Hematopoietic multipotent progenitor cell (in vitro differentiated cells): ENCODE results near the gene CHCHD5. TPM values are rescaled to one million over a fixed set of nuclear protein-coding genes. Genes with fewer than 3 reads are reported as not detected.

Experiments
- DNase-seq, 3 donors: peaks; one replicate each; pipeline ENCODE4 v3.0.0-alpha.2; 2011 to 2015; ENCODE audit warnings: low read depth in 2 of 3, low spot score in 2 of 3
- small RNA-seq: library from RNA; depleted of rRNA; stranded (forward); fragments of <200 nt; gene quantifications from one replicate; pipeline ENCODE3, GENCODE V24; 2012
- total RNA-seq: library from RNA; depleted of rRNA; stranded (reverse); fragments of >200 nt; gene quantifications from one replicate; pipeline ENCODE4 v1.2.3, GENCODE V29; 2012

The CHCHD5 gene
- total RNA-seq, 1 donor: 29.6 TPM

GRCh38 chr2:112623913-112624777, 39.7 kb downstream of the CHCHD5 start:
- DNase-seq: peak in 2 of 3 donors; percentile 73 to 85

- DNase-seq: no peak
Observed at GRCh38 chr2:112625474-112626114, 41.2 kb downstream of the CHCHD5 start.

GRCh38 chr2:112626604-112627059, 42.2 kb downstream of the CHCHD5 start:
- DNase-seq: peak in 2 of 3 donors; percentile 90 to 95

GRCh38 chr2:112627060-112628040, 42.9 kb downstream of the CHCHD5 start:
- peak in 2 of 3 donors; percentile 32 to 61 for DNase-seq

- no peak for DNase-seq
Observed at GRCh38 chr2:112629224-112629623, 44.8 kb downstream of the CHCHD5 start.

GRCh38 chr2:112629823-112630222, 45.4 kb downstream of the CHCHD5 start:
- no peak for DNase-seq

- DNase-seq: no peak
Observed at GRCh38 chr2:112630268-112630667, 45.9 kb downstream of the CHCHD5 start.

GRCh38 chr2:112633708-112634107, 49.3 kb downstream of the CHCHD5 start:
- no peak for DNase-seq

GRCh38 chr2:112634153-112634873, 49.9 kb downstream of the CHCHD5 start:
- DNase-seq: no peak

- no peak for DNase-seq
Observed at GRCh38 chr2:112634874-112635157, 50.4 kb downstream of the CHCHD5 start.

GRCh38 chr2:112636605-112637288, 52.3 kb downstream of the CHCHD5 start:
- DNase-seq: no peak

- no peak for DNase-seq
Observed at GRCh38 chr2:112637289-112637660, 52.9 kb downstream of the CHCHD5 start.

Small RNA genes within 50 kb of the gene (small RNA-seq; reads per million reads assigned to genes)
- gene RF00019: not detected

Other genes with a start within 250 kb of the CHCHD5 start
- gene RGPD8, start 151.0 kb upstream of the CHCHD5 start, total RNA-seq: 9.4 TPM
- 15.1 TPM for gene TTL, start 102.5 kb upstream of the CHCHD5 start, total RNA-seq
- 18.6 TPM for gene POLR1B, start 42.1 kb upstream of the CHCHD5 start, total RNA-seq
- 32.9 TPM for gene SLC20A1, start 61.3 kb downstream of the CHCHD5 start, total RNA-seq
- not detected for gene NT5DC4, start 136.4 kb downstream of the CHCHD5 start, total RNA-seq
- gene CKAP2L, start 180.0 kb downstream of the CHCHD5 start, total RNA-seq: 0.81 TPM
- gene IL1A, start 199.9 kb downstream of the CHCHD5 start, total RNA-seq: under 0.01 TPM